Keratinocyte (primary cell): ENCODE data around the gene UCKL1. TPM values are rescaled to one million over a fixed set of nuclear protein-coding genes. Genes with fewer than 3 reads are reported as not detected.

Experiments
- DNase-seq: peaks from one replicate; pipeline ENCODE4 v3.0.0-alpha.2; 2011; ENCODE audit warnings: low read depth, missing footprints, low spot score
- FAIRE-seq: peaks from 2 replicates; lab custom pipeline; 2011; peaks lifted over from hg19 to GRCh38; lab: Jason Lieb, UNC
- H2AFZ ChIP-seq: 2 replicates; pipeline ENCODE4 v1.6.0; 2012; ENCODE audit warnings: low read length, control low read depth, inconsistent platforms; ENCODE audit not compliant: control insufficient read depth
- H3K27ac ChIP-seq: 2 replicates; pipeline ENCODE4 v1.5.1; 2011; ENCODE audit warnings: low read length; ENCODE audit not compliant: control insufficient read depth, insufficient read depth
- H3K27me3 ChIP-seq: 3 replicates; pipeline ENCODE4 v1.6.0; 2011; ENCODE audit warnings: low read length; ENCODE audit not compliant: control insufficient read depth, insufficient read depth; ENCODE audit errors: extremely low read depth
- H3K36me3 ChIP-seq, 2 experiments: 2 replicates in 1 of 2; 3 replicates in 1 of 2; pipeline ENCODE4 v1.5.1; 2011; ENCODE audit warnings: low read length in 2 of 2, mild to moderate bottlenecking in 1 of 2; ENCODE audit not compliant: control insufficient read depth in 2 of 2, insufficient read depth in 2 of 2; ENCODE audit errors: extremely low read depth in 1 of 2
- H3K4me1 ChIP-seq: 3 replicates; pipeline ENCODE4 v1.5.1; 2011; ENCODE audit warnings: low read length; ENCODE audit not compliant: control insufficient read depth, insufficient read depth; ENCODE audit errors: extremely low read depth
- H3K4me2 ChIP-seq: 3 replicates; pipeline ENCODE4 v1.6.0; 2011; ENCODE audit warnings: low read depth, low read length; ENCODE audit not compliant: control insufficient read depth, insufficient read depth; ENCODE audit errors: extremely low read depth
- H3K4me3 ChIP-seq, 3 experiments: fragments of 200-600 bp in 1 of 3; sonication (generic) in 1 of 3; 2 replicates in 2 of 3; 3 replicates in 1 of 3; pipeline ENCODE4 v1.5.1; 2011 to 2016; ENCODE audit warnings: low read length in 3 of 3, mild to moderate bottlenecking in 3 of 3, control low read depth in 2 of 3, inconsistent platforms in 1 of 3, low read depth in 1 of 3, mixed read lengths in 1 of 3, mixed run types in 1 of 3, moderate library complexity in 1 of 3; ENCODE audit not compliant: control insufficient read depth in 2 of 3, insufficient read depth in 2 of 3; ENCODE audit errors: extremely low read depth in 1 of 3
- H3K79me2 ChIP-seq: 2 replicates; pipeline ENCODE4 v1.6.0; 2012; ENCODE audit warnings: low read length; ENCODE audit not compliant: control insufficient read depth, insufficient read depth
- H3K9ac ChIP-seq: 3 replicates; pipeline ENCODE4 v1.6.0; 2011; ENCODE audit warnings: low read length; ENCODE audit not compliant: control insufficient read depth, insufficient read depth; ENCODE audit errors: extremely low read depth
- H3K9me1 ChIP-seq: 3 replicates; pipeline ENCODE4 v1.6.0; 2011; ENCODE audit warnings: low read length; ENCODE audit not compliant: control insufficient read depth, insufficient read depth; ENCODE audit errors: extremely low read depth
- H3K9me3 ChIP-seq: 2 replicates; pipeline ENCODE4 v1.5.1; 2012; ENCODE audit warnings: low read depth, low read length; ENCODE audit not compliant: control insufficient read depth
- H4K20me1 ChIP-seq: 3 replicates; pipeline ENCODE4 v1.6.0; 2011; ENCODE audit warnings: low read length; ENCODE audit not compliant: control insufficient read depth, insufficient read depth; ENCODE audit errors: extremely low read depth
- EZH2 ChIP-seq: IDR thresholded peaks from one replicate; pipeline ENCODE4 v1.6.1; 2012; ENCODE audit warnings: inconsistent platforms, mild to moderate bottlenecking, low read length, moderate library complexity
- dilution Hi-C: fragments of 300-500 bp; cut with MboI; formaldehyde crosslinking; loops from one replicate; pipeline ENCODE4 v1.7.0; 2020; ENCODE audit warnings: low sequenced_read_pairs; ENCODE audit not compliant: extremely low pct_ligation_motif_present
- polyA plus RNA-seq, 5 experiments: library from polyadenylated mRNA; depleted of rRNA in 3 of 5; stranded (reverse) in 3 of 5; stranded (forward) in 1 of 5; unstranded in 1 of 5; fragments of >200 nt; gene quantifications; 1 replicate in 1 of 5; 2 replicates in 3 of 5; 3 replicates in 1 of 5; pipeline versions ENCODE4 v1.2.1 to v1.2.3, GENCODE V29; 2011 to 2012; ENCODE audit warnings: missing spikeins in 2 of 5, low read depth in 1 of 5, low replicate concordance in 1 of 5
- TF ChIP-seq, protein P1 (sequence below), 3 experiments: IDR thresholded peaks in 1 of 3; conservative IDR thresholded peaks in 1 of 3; optimal IDR thresholded peaks in 1 of 3; 2 replicates in 2 of 3; 3 replicates in 1 of 3; pipeline versions ENCODE3 to v1.5.1; 2011; ENCODE audit warnings: low read length in 3 of 3, mild to moderate bottlenecking in 3 of 3, moderate library complexity in 2 of 3, control low read depth in 1 of 3, inconsistent platforms in 1 of 3; ENCODE audit not compliant: insufficient read depth in 2 of 3; ENCODE audit errors: extremely low read depth in 1 of 3

UCKL1 gene
- polyA plus RNA-seq, 1 donor (not counting 4 experiments of a cell fraction or from before 2014, with no cell fraction given) = 24.1 TPM

- no peaks in the 10 kb centered on the region for H3K4me1 ChIP-seq
- FAIRE-seq = no peak
- H3K4me2 ChIP-seq = no peak overlapping the region
- no peaks in the 10 kb centered on the region for H3K79me2 ChIP-seq
- no peak overlapping the region for H3K9ac ChIP-seq
- dilution Hi-C loops = no loop called here
- DNase-seq = no peak
- no peaks in the 10 kb centered on the region for H3K9me3 ChIP-seq
- no peaks in the 10 kb centered on the region for H3K27me3 ChIP-seq
- H3K36me3 ChIP-seq = peaks cover 38 to 40% of the 10 kb centered on the region in 2 experiments
- no peaks in the 10 kb centered on the region for H4K20me1 ChIP-seq
- H3K4me3 ChIP-seq = no peak overlapping the region
- no peak overlapping the region for H3K27ac ChIP-seq
- TF ChIP-seq, protein P1, sequence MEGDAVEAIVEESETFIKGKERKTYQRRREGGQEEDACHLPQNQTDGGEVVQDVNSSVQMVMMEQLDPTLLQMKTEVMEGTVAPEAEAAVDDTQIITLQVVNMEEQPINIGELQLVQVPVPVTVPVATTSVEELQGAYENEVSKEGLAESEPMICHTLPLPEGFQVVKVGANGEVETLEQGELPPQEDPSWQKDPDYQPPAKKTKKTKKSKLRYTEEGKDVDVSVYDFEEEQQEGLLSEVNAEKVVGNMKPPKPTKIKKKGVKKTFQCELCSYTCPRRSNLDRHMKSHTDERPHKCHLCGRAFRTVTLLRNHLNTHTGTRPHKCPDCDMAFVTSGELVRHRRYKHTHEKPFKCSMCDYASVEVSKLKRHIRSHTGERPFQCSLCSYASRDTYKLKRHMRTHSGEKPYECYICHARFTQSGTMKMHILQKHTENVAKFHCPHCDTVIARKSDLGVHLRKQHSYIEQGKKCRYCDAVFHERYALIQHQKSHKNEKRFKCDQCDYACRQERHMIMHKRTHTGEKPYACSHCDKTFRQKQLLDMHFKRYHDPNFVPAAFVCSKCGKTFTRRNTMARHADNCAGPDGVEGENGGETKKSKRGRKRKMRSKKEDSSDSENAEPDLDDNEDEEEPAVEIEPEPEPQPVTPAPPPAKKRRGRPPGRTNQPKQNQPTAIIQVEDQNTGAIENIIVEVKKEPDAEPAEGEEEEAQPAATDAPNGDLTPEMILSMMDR (optimal IDR thresholded peaks at IDR 0.05 in 1 of 3, IDR thresholded peaks at IDR 0.05 in 1 of 3, conservative IDR thresholded peaks at IDR 0.05 in 1 of 3; ENCODE audit: extremely low read depth in 1 of 3, insufficient read depth in 2 of 3, low read length in 3 of 3) = no peak
- no peak for TF ChIP-seq EZH2
- H3K9me1 ChIP-seq = no peaks in the 10 kb centered on the region
- no peak overlapping the region for H2AFZ ChIP-seq
These were observed 44.7 kb upstream of the UCKL1 start for GRCh38 chr20:64000906-64001305.

DNA sequence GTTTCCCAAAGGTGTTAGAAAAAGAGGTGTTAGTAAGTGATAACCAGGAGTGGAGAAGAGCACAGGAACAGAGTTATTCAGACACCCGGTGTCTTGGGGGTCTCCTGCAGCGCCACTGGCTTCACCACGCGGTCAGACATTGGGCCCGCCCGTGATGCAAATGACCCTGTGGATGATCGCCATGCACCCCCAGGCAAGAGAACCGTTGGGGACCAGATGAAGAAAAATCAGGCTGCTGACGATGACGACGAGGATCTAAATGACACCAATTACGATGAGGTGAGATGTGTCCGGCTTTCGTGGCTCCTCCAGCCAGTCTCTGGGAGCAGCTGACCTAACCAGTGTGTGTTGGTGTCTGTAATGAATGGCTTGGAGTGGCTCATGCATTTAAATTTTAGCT lies 26.7 kb upstream of the UCKL1 start:
- dilution Hi-C loops = no loop called here
- Histone ChIP-seq H4K20me1 (no peaks in the 10 kb centered on the region), H3K9me3 (no peaks in the 10 kb centered on the region), H3K4me2 (no peak overlapping the region), H2AFZ (no peak overlapping the region), H3K9ac (no peak overlapping the region), H3K36me3 (peaks cover 10 to 25% of the 10 kb centered on the region in 2 experiments), H3K4me1 (peaks cover 28% of the 10 kb centered on the region), H3K79me2 (peaks cover 20% of the 10 kb centered on the region), H3K4me3 (no peak overlapping the region), H3K27me3 (no peaks in the 10 kb centered on the region), H3K27ac (no peak overlapping the region), H3K9me1 (no peaks in the 10 kb centered on the region)
- no peak for FAIRE-seq
- no peak for DNase-seq
- no peak for TF ChIP-seq EZH2
- TF ChIP-seq, protein P1 (optimal IDR thresholded peaks at IDR 0.05 in 1 of 3, IDR thresholded peaks at IDR 0.05 in 1 of 3, conservative IDR thresholded peaks at IDR 0.05 in 1 of 3; ENCODE audit: extremely low read depth in 1 of 3, insufficient read depth in 2 of 3, low read length in 3 of 3) = no peak
